CD4-positive, alpha-beta T cell treated with Interleukin-15 for 4 hours (primary cell): ENCODE data around the gene LAMP5.

Source experiments
- DNase-seq: peaks from one replicate; pipeline ENCODE4 v3.0.0-alpha.2; 2020; ENCODE audit warnings: low spot score

LAMP5 gene

DNA sequence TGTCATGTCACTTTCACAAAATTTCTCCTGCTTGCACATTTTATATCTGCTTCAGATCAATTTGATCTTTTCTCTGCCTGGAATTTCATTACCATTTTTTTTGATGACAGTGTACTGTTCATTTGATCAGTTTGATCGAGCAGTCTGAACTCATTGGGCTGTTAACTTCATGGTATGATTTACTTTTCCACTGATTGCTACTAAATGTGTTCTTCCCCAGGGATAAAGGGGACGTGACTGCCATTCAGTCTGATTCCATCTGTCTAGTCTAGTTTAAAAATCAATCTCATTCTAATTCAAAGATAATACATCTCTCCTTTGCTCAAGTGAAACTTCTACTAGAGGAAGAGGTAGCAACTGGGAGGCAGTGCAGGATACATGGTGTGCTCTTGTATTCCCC lies 21.1 kb downstream of the LAMP5 start:
- DNase-seq: no peak

DNA sequence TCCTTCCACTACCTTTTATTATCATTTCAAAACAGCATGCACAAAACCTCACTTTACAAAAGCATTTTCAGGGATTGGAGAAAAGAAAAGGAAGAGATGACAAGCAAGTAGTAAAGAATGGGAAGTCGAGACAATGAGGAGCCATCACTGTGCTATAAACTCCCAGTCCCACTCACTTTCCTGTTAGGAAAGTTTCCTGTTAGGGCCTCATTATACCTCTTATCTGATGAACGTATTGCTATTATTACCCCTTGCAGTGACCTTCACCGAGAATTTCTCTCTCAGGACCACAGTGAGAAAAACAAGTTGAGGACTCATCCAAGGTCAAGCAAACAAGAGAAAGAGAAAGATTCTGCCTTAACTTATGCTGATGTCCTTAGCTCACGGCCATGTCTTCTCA lies 28.8 kb downstream of the LAMP5 start:
- no peak for DNase-seq

DNA sequence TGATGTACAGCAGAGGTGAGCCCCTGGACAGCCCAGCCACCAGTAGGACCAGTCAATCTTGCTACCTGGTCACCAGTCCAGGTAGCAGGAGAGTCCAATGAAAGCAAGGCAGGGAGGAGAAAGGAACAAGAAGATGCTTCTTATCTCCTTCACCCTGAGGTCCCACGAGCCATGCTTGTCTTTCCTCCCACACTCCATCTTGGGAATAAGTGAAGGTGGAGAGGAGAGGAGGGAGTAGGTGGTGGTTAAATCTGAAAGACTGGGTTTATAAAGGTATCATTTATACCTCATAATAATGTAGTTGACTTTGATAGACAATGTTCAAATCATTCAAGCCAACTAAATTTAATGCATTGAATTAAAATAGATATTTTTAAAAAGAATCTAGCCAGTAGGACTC lies 35.9 kb downstream of the LAMP5 start:
- DNase-seq: no peak

DNA sequence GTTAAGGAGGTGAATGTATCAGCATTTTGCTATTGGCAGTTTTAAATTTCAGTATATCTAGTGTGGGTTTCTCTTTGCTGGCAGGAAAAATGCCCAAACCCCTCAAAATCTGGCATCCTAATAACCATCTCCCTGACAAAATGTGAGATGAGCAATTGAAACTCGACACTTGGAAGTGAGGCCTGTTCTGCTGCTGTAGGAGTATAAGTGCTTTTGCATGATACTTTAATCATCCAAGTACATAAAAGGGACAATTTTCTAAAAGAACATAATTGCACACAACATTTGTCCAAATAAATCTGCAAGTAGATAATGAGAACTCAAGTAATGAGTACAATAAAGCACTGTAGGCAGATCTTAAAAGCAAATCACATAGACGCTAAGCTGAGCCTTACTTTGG lies 36.5 kb downstream of the LAMP5 start:
- no peak for DNase-seq

DNA sequence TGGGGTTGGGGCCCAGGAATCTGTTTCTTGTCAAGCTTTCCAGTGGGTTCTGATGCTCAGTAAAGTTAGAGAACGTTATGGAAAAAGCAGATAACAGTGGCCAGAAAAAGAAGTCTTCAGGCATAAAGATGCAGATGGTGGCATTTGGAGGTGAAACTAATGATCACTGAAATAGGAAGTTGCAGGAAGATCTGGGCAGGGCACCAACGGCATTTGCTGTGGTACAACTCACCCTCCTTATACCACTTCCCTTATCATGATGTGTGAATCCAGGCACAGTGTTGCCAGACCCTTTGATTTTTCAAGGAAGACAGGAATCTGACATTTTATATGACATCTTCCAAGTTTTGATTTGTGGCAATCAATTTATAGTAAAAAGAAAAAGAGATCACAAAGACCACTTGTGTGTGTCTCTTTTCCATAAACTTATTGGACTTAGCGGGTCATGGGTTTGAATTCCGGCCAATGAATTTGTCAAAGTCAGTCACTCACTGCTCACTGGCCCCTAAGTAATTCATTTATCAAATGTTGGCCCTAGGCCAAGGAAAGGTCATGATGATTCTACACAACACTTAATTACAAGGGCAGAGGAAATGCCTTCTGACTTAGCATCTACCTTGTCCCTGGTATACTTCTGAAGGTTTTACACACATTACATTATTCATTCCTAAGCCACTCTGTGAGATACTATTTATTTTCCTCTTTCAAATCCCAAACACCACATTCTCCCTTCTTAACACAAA lies 37.6 kb downstream of the LAMP5 start:
- DNase-seq: no peak

DNA sequence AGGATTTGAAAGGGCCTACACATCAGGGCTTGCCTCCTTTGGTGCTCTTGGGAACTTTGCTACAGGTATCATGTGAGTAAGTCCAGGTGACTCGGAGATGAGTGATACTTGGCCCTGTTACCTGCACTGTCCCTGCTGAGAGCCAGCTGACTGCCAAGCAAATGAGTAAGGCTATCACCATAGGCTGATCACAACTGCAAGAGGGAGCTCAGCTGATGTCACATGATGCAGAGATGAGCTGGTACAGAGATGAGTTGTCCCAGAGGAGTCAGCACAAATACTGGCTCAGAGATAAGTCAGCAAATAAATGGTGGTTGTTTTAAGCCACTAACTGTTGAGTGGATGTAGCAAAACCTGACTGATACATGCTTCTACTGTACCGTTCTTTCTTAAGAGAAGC lies 41.4 kb downstream of the LAMP5 start:
- no peak for DNase-seq

DNA sequence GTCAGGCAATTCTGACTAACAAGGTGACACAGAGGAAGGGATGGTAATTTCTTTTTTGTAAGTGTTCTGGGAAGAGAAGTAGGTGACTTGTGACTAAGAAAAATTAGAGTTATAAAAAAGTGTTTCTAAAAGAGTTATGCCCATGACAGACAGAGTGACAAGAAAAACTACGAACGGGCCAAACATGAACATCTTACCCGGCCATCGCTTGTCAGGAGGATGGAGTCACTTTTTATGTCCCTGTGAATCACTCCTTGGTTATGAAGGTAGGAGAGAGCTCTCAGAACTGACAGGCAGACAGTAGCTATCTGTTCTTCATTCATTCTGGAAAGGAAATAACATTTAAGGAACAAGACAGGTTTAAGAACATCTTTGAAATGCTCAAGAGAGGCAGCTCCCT lies 43.0 kb downstream of the LAMP5 start:
- DNase-seq: no peak

DNA sequence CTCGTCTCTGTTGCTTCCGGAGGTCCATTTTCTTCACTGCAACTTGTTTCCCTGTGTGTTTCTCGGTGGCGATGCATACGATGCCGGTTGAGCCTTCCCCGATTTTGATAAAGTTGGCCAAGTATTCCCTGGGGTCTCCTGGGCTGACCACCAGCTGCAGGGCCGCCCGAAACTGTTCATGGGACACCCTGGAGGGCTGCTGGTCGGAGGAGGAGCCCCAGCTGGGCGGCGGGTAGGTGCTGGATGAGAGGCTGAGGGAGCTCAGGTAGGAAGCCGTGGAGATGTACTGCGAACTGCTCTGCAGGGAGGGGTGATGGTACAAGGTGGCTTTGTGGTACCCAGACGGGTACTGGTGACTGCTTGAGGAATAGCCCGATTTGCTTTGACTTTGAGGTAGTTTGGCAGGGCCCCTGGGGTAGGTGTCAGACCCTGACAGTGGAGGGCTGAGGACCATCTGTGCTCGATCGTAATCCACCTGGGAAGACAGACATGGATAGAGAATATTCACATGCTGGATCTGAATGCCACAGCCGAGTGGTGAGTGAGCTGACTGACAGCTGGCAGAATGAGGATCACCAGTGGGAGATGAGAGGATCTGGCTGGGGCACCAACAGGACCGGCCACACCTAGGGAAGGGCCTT lies 51.6 kb downstream of the LAMP5 start:
- DNase-seq: no peak

DNA sequence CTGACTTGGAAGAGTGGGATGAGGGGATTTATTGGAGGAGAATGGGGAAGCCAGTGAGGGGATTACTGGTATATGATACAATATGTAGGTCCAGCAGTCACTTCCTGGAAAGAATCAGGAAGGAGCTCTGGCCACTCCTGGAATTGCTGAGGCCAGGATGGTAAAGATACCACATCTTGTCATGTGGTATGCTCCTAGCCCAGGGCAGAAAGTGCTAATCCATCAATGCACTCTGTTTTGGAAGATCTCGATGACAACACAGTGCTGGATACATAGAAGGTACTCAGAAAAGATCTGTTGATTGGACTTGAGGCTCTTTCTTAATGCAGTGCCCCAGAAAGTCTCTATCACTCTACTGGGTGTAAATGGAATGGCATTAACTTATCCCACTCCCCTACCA lies 52.6 kb downstream of the LAMP5 start:
- DNase-seq: no peak

DNA sequence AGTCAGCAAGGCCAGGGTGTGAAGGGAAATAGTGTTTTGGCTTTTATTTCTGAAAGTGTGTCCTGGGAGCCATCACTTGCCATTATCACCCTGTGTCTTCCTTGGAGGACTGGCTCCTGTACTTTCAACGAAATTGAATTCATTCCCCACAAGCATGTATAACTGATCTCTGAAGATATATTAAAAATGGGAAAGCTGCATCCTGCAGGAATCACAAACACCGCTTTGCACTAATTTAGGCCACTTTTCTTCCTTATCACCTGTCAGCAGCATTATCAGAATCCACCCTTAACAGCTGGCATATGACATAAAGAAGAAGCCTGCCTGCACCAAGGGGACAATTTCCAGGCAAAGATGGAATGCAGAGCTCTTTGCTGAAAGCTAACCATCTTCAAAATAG lies 56.2 kb downstream of the LAMP5 start:
- no peak for DNase-seq

DNA sequence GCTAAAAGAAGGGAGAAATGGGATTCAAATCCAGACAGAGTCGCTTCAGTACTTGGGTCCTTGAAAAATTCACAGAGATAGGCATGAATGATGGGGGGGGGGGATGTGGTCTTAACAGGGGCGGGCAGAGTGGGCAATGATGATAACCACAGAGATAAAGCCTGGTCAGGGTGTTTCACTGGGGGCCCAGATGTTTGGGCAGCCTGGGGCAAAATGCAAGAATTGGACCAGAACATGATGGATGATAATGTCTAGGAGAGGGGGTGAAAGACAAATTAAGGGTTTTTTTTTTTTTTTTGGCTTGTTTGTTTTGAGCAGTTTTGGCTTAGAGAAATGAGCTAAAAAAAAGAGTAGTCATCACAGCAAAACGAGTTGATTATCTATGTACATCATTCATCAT lies 57.4 kb downstream of the LAMP5 start:
- no peak for DNase-seq

DNA sequence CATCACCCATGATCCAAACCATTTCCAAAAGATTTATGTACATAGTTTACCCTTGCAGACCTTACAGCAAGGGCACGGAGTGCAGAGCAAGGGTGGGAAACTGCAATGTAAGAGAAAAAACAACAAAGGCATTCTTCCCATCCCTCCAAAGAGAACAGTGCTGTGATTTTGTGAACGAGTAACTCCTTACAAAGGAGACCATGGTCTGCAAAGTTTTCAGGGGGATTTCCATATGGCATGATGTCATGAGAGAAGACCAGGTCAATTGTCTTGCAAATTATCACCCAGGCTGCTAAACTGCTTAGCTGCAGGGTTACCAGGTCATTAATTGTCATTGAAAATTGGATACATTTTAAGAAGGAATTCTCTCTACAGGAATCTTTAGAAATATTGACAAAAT lies 58.3 kb downstream of the LAMP5 start:
- no peak for DNase-seq

DNA sequence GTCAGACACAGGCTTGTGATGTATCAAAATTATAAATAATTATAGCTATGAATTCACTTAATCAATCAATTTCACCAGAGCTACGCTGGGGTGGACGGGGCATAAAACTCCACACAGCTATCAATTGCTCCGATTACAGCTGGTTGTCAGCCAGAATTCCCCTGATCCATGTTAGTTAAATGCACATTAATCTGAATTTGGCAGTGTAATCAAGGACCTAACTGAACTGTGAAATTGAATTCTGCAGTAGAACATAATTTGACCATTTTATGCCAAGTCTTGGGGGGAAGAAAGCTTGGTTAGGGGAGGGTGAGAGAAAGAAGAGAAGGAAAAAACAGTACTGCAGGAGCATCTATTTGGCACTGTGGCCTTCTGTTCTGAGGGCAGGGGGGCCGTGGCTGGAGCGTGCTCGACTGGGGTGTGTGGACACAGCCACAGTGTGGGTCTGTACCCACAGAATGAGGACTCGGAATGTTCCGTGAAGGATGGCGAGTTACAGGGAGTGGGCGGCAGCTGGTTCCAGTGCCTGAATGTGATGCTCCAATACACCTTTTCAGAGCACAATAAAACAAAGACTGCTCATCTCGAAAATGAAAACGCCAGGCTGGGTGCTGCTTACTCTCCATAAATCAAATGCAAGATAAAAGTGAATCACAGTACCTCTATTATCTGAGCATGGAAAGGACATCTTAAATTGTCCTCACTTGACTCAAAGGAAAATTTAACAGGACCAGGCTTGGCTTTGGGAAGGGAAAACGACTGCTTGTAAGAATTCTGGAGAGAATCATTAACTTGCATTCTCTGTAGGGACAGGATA lies 59.2 kb downstream of the LAMP5 start:
- no peak for DNase-seq

DNA sequence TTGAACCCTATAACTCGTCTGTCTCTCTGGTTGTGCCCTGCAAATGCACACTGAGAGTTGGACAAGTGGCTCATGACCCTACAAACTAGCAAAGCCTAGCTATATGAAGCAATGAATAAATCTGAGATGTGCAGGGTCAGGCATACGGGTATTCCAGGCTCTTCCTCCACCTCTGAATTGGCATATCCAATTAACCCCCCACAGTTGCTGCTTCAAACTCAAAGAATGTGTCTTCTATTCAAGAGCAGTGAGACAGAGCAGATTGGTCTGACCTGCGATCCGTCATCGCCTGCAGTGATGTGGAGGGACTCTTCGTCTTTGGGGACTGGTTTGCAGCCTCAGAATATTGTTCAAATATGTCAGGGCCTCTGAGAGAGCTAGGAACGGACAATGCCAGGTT lies 59.8 kb downstream of the LAMP5 start:
- DNase-seq: no peak

DNA sequence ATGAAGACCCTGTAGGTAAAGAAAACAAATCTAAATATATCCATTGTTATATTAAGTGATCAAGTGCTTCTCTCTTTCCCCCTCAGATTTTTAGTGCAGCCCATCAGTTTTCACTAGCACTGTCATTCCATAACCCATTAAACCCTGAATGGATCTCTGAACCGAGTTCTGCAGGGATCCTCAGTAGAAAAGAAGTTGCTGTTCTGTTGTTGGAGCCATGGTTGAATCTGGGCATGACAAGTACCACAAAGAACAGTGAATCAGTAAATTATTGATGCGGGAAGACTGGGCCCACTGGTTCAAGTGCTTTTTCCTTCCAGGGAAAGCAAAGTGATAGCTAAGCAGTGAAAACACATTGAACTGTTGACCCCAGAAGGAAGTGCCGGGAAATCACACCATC lies 60.4 kb downstream of the LAMP5 start:
- no peak for DNase-seq

DNA sequence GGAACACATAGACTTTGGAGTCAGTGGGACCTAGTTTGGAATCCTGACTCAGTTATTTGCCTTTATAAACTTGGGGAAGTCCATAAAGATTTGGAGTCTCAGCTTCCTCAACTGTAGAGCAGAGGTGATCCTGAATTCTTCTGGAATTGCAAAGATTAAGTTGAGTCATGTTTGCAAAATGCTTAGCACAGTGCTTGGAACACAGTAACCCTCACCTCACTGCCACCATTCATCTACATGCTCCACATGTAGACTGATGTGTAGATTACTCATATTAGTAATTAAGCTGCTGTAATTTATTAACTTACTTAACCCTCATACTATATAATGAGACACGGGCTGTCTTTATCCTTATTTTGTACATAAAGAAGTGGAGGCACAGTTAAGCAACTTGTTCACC lies 61.4 kb downstream of the LAMP5 start:
- DNase-seq: no peak

DNA sequence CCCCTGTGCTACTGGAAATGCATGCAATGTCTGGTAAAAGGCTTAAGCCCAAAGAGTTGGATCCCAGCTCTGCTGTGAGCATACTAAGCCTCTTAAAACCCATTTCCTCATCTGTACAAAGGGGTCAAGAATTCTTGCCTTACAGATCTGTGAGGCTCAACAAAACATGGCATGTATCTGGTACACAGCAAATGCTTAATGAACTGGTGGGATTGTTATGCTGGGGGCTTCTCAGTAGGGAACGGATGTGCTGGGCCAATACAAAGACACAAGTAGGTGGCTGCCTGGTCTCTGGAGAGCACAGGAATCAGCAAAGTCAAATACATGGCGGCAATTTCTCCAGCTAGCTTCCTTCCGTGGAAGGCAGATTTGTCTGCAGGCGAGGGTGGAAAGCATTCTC lies 62.3 kb downstream of the LAMP5 start:
- no peak for DNase-seq

DNA sequence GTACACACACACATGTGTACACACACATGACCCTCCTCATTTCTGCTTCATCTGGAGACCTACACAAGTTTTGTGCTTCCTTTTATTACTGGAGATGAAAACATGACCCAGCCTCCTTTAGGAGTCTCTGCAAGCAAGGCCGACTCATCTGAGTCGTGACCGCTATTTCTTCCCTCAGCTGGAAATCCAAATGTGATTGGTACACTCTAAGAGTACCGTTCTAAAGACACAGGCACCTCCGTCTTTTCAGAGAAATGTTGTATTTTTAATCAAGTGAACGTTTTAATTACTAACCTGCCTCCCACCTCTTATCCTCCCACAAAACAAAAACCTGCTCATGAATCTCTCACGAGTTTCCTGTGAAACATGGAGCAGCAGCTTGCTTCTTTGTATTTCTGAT lies 63.0 kb downstream of the LAMP5 start:
- no peak for DNase-seq

DNA sequence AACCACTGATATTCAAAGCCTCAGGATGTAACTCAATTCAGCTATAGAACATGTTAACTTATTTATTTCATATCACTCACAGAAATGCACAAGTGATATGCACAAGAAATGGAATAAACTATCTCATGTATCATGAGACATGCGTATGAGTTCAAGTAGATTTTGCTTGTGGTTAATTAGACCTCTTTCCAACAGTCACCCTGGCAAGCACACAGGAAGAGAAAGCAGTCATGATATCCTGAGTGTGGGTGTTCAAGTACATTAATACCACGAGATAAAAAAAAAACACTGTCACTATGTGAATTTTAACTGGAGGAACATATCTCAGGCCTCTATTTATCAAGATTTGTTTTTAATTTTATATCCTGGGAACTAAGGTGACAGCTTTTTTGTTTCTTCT lies 64.2 kb downstream of the LAMP5 start:
- DNase-seq: no peak
